NCI-H2029 (cell line): ENCODE data around the gene FAXDC2.
"Not testable (repeated sequence)": the region's sequence is repeated elsewhere in the genome, so short reads cannot be mapped to it uniquely, and the experiment has no call there.

Source experiments
- DNase-seq: peaks from one replicate; lab custom pipeline; 2025; lab: John Stamatoyannopoulos, UW

FAXDC2 gene

GRCh38 chr5:154861946-154862345 lies 11.5 kb upstream of the FAXDC2 start:
- DNase-seq = no peak

GRCh38 chr5:154860765-154861164 lies 10.4 kb upstream of the FAXDC2 start:
- DNase-seq = no peak

GRCh38 chr5:154860123-154860522 lies 9.7 kb upstream of the FAXDC2 start:
- no peak for DNase-seq

- DNase-seq = peak; percentile 10
Observed at GRCh38 chr5:154858972-154859871, 8.8 kb upstream of the FAXDC2 start.

- DNase-seq = peak; percentile 97
Observed at GRCh38 chr5:154858297-154858971, 8.0 kb upstream of the FAXDC2 start, which contains the start of gene CNOT8. CNOT8 (plus strand) TSS chr5:154858627; CDS start chr5:154863279, 4,652 bp downstream.

- DNase-seq = peak; percentile 98
Observed at GRCh38 chr5:154857530-154858296, 7.3 kb upstream of the FAXDC2 start.

- DNase-seq = no peak
Observed at GRCh38 chr5:154851351-154851750, 948 bp upstream of the FAXDC2 start.

- no peak for DNase-seq
Observed at GRCh38 chr5:154849791-154850201, 607 bp downstream of the FAXDC2 start.

- DNase-seq = no peak
Observed at GRCh38 chr5:154849264-154849785, 1.1 kb downstream of the FAXDC2 start.

- peak; percentile 56 for DNase-seq
Observed at GRCh38 chr5:154844809-154845208, 5.6 kb downstream of the FAXDC2 start.

- no peak for DNase-seq
Observed at GRCh38 chr5:154842689-154843530, 7.5 kb downstream of the FAXDC2 start.

GRCh38 chr5:154841273-154841661 lies 9.1 kb downstream of the FAXDC2 start:
- no peak for DNase-seq

- no peak for DNase-seq
Observed at GRCh38 chr5:154840435-154841272, 9.7 kb downstream of the FAXDC2 start.

GRCh38 chr5:154837009-154837901 lies 13.1 kb downstream of the FAXDC2 start:
- DNase-seq = no peak

GRCh38 chr5:154836225-154836624 lies 14.2 kb downstream of the FAXDC2 start:
- DNase-seq = no peak

- not testable (repeated sequence) for DNase-seq
Observed at GRCh38 chr5:154835701-154836052, 14.7 kb downstream of the FAXDC2 start.

- DNase-seq = peak; percentile 76
Observed at GRCh38 chr5:154834053-154834452, 16.4 kb downstream of the FAXDC2 start.

GRCh38 chr5:154832804-154833203 lies 17.6 kb downstream of the FAXDC2 start:
- not testable (repeated sequence) for DNase-seq

- no peak for DNase-seq
Observed at GRCh38 chr5:154831451-154831850, 19.0 kb downstream of the FAXDC2 start.
